Keratinocyte (primary cell): ENCODE results near the gene SPTBN4.

Source experiments
- CTCF ChIP-seq, 3 experiments: IDR thresholded peaks in 1 of 3; conservative IDR thresholded peaks in 1 of 3; optimal IDR thresholded peaks in 1 of 3; 2 replicates in 2 of 3; 3 replicates in 1 of 3; pipeline versions ENCODE3 to v1.5.1; 2011; ENCODE audit warnings: low read length in 3 of 3, mild to moderate bottlenecking in 3 of 3, moderate library complexity in 2 of 3, control low read depth in 1 of 3, inconsistent platforms in 1 of 3; ENCODE audit not compliant: insufficient read depth in 2 of 3; ENCODE audit errors: extremely low read depth in 1 of 3
- EZH2 ChIP-seq: IDR thresholded peaks from one replicate; pipeline ENCODE4 v1.6.1; 2012; ENCODE audit warnings: inconsistent platforms, mild to moderate bottlenecking, low read length, moderate library complexity

GRCh38 chr19:40576151-40576584 is 109.4 kb downstream of the SPTBN4 start:
- TF ChIP-seq CTCF (optimal IDR thresholded peaks at IDR 0.05 in 1 of 3, IDR thresholded peaks at IDR 0.05 in 1 of 3, conservative IDR thresholded peaks at IDR 0.05 in 1 of 3; ENCODE audit: extremely low read depth in 1 of 3, insufficient read depth in 2 of 3, low read length in 3 of 3) (no peak), EZH2 (no peak)
